ENCODE results near the gene HLA-A. TPM values are rescaled to one million over a fixed set of nuclear protein-coding genes. Genes with fewer than 3 reads are reported as not detected.
A peak's percentile ranks its signal among the peaks of the same experiment; 100 is the strongest.
"Not testable (repeated sequence)": the region's sequence is repeated elsewhere in the genome, so short reads cannot be mapped to it uniquely, and the experiment has no call there.

The HLA-A gene
- total RNA-seq, 4 donors from 2014 or later, result 243 to 610 (median 499) TPM

DNA sequence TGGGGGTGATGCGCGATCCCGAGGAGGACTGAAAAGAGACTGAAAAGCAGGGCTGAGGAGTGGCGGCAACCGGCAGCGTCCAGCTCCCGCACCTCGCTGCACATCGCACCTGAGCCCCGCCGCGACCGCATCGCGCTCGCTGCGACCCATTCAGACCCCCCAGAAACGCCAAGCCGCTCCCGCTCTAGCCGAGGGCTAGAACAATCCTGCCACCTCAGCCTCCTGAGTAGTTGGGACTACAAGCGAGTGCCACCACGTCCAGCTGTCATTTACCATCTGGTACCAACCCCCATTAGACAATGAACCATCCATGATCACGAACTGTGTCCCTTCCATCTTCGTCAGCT is 33.2 kb downstream of the HLA-A start:
- DNase-seq (ENCODE audit: extremely low spot score), result no peak
- Histone ChIP-seq H3K27me3 (no peaks in the 10 kb centered on the region), H3K4me1 (peaks cover 13 to 34% (median 28%) of the 10 kb centered on the region in 4 donors), H3K36me3 (peaks cover 0 to 7% (median 2%) of the 10 kb centered on the region in 4 donors), H3K4me3 (peak overlapping the region; percentile 58 to 66 (median 60)), H3K9me3 (no peaks in the 10 kb centered on the region), H3K27ac (replicated peaks in 1 of 4) (peak overlapping the region in 2 of 4 donors; percentile 18 to 92)
- WGBS, result 14% methylated on average over 25 of the region's 25 CpGs
- no peak for TF ChIP-seq POLR2AphosphoS5 (IDR thresholded peaks at IDR 0.05)
- no peak for TF ChIP-seq POLR2A (IDR thresholded peaks at IDR 0.05; ENCODE audit: low read depth)
- TF ChIP-seq, protein P1, sequence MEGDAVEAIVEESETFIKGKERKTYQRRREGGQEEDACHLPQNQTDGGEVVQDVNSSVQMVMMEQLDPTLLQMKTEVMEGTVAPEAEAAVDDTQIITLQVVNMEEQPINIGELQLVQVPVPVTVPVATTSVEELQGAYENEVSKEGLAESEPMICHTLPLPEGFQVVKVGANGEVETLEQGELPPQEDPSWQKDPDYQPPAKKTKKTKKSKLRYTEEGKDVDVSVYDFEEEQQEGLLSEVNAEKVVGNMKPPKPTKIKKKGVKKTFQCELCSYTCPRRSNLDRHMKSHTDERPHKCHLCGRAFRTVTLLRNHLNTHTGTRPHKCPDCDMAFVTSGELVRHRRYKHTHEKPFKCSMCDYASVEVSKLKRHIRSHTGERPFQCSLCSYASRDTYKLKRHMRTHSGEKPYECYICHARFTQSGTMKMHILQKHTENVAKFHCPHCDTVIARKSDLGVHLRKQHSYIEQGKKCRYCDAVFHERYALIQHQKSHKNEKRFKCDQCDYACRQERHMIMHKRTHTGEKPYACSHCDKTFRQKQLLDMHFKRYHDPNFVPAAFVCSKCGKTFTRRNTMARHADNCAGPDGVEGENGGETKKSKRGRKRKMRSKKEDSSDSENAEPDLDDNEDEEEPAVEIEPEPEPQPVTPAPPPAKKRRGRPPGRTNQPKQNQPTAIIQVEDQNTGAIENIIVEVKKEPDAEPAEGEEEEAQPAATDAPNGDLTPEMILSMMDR (IDR thresholded peaks at IDR 0.05), result no peak
- no peak for TF ChIP-seq EP300 (IDR thresholded peaks at IDR 0.05)
- intact Hi-C loops (cut with DNase I), result loop anchor here (5.0 to 10.0 kb wide), 3 partner anchors 33 to 221 kb away; partner anchors contain the start of gene HLA-A

DNA sequence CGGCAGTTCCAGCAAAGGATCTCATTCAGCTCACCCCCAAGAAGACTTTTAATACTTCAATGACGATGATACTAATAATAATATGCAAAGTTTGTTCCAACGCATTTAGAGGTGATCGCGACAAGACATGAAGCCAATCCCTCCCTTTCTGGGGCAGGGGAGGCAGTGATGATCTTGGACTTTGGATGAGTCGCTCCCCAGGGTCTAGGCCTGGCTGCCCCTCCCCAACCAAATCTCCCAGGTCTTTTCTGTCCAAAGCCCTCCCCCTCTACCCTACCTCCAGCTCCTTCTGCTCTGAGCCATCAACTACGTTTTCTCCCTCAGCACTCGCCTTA is 33.9 kb downstream of the HLA-A start:
- intact Hi-C loops (cut with DNase I), result loop anchor here (2.0 to 10.0 kb wide), 4 partner anchors 34 to 221 kb away; partner anchors contain the start of gene HLA-A
- Histone ChIP-seq H3K4me3 (peak overlapping the region; percentile 58 to 66 (median 60)), H3K27ac (replicated peaks in 1 of 4) (peak overlapping the region; percentile 90 to 96 (median 92)), H3K4me1 (peaks cover 13 to 34% (median 28%) of the 10 kb centered on the region in 4 donors), H3K36me3 (no peaks in the 10 kb centered on the region), H3K27me3 (no peaks in the 10 kb centered on the region), H3K9me3 (no peaks in the 10 kb centered on the region)
- TF ChIP-seq, protein P1 (IDR thresholded peaks at IDR 0.05), result no peak
- DNase-seq (ENCODE audit: extremely low spot score), result no peak
- WGBS, result 7% methylated on average over 7 of the region's 8 CpGs

DNA sequence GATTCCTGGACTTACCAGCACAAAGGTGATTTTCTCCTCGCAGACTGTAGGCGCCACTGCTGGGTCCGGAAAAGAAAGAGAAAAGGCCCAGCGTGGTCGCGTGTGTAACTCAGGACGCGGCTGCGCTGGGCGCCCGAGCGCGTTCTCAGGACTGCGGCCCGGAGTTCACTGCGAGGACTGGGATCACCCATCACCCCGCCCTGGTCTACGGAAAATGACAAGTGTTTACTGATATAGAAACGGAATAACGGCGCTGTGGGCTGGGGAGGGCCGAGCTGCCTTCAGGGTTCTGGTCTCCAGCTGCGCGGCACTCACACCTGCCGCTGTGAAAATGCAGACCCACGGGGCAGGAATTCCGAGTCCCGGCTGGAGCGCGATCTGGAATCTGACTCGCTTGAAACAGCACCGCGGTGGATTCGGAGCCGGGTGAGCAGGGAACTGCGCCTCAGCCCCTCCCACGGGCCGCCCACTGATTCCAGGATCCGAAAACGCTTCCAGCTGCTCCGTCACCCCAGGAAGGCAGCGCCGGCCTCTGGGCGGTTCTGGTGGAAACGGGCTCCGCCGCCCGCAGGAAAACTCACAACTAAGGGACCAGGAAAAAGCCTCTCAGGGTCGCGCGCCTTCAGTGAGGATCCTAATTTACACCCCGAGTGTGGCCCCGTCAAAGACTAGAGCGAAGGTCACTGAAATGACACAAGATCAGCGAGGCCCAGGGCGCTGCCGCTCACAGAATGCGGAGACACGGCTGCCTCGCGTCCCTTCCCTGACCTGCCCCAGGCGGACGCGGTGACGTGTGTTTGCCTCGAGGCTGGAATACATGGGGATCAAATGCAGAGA is 34.5 kb downstream of the HLA-A start:
- intact Hi-C loops (cut with DNase I), result loop anchor here (2.0 to 10.0 kb wide), 4 partner anchors 35 to 222 kb away; partner anchors contain the start of gene HLA-A
- Histone ChIP-seq H3K36me3 (no peaks in the 10 kb centered on the region), H3K9me3 (no peaks in the 10 kb centered on the region), H3K4me1 (peaks cover 13 to 34% (median 28%) of the 10 kb centered on the region in 4 donors), H3K27ac (replicated peaks in 1 of 4) (peak overlapping the region; percentile 90 to 96 (median 92)), H3K27me3 (no peaks in the 10 kb centered on the region), H3K4me3 (peak overlapping the region; percentile 58 to 66 (median 60))
- WGBS, result 0% methylated on average over 45 of the region's 66 CpGs
- DNase-seq (ENCODE audit: extremely low spot score), result peak; percentile 96
- TF ChIP-seq, protein P1 (IDR thresholded peaks at IDR 0.05), result peak; percentile 18 to 44 (median 35)
- TF ChIP-seq POLR2A (IDR thresholded peaks at IDR 0.05; ENCODE audit: low read depth) (no peak), POLR2AphosphoS5 (IDR thresholded peaks at IDR 0.05) (peak; percentile 87 to 91), EP300 (IDR thresholded peaks at IDR 0.05) (no peak)

DNA sequence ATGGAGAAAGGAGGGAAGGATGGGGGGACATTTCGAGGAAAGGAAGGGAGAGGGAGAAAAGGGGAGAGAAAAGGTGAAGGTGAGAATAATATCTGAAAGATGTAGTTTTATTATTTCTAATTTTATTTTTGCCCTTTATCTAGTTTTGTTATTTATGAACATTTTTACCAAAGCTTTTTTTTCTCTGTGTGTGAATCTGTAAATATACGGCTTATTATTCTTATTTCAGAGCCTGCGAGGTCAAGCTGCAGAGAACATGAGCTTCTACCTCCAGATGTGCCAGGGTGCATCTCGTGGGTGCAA is 35.0 kb downstream of the HLA-A start:
- intact Hi-C loops (cut with DNase I), result loop anchor here (2.0 to 10.0 kb wide), 4 partner anchors 35 to 223 kb away; partner anchors contain the start of gene HLA-A

DNA sequence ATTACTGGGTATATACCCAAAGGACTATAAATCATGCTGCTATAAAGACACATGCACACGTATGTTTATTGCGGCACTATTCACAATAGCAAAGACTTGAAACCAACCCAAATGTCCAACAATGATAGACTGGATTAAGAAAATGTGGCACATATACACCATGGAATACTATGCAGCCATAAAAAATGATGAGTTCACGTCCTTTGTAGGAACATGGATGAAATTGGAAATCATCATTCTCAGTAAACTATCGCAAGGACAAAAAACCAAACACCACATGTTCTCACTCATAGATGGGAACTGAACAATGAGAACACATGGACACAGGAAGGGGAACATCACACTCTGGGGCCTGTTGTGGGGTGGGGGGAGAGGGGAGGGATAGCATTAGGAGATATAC is 37.7 kb downstream of the HLA-A start:
- H3K27ac ChIP-seq (replicated peaks in 1 of 4); DNase-seq (ENCODE audit: extremely low spot score); H3K27me3 ChIP-seq; H3K4me3 ChIP-seq; H3K9me3 ChIP-seq; intact Hi-C loops (cut with DNase I); H3K36me3 ChIP-seq: not testable (repeated sequence)
- H3K4me1 ChIP-seq, result peaks cover 13 to 23% (median 20%) of the 10 kb centered on the region in 4 donors
- no CpG with 5 or more reads among the region's 4 CpGs for WGBS

More for the DNA sequence above, 35.0 kb downstream of the HLA-A start:
- no peak for DNase-seq (ENCODE audit: extremely low spot score)
- Histone ChIP-seq H3K4me3 (peak overlapping the region; percentile 58 to 66 (median 60)), H3K27me3 (no peaks in the 10 kb centered on the region), H3K4me1 (peaks cover 13 to 34% (median 28%) of the 10 kb centered on the region in 4 donors), H3K9me3 (no peaks in the 10 kb centered on the region), H3K27ac (replicated peaks in 1 of 4) (peak overlapping the region; percentile 90 to 96 (median 92)), H3K36me3 (no peaks in the 10 kb centered on the region)
- TF ChIP-seq POLR2A (IDR thresholded peaks at IDR 0.05; ENCODE audit: low read depth) (no peak), EP300 (IDR thresholded peaks at IDR 0.05) (no peak), POLR2AphosphoS5 (IDR thresholded peaks at IDR 0.05) (no peak)
- TF ChIP-seq, protein P1 (IDR thresholded peaks at IDR 0.05), result no peak
- WGBS, result 50% methylated on average over 4 of the region's 4 CpGs

All from esophagus muscularis mucosa (tissue), 4 donors.